Fibroblast of villous mesenchyme (primary cell): ENCODE results near the gene PTPN22. TPM values are rescaled to one million over a fixed set of nuclear protein-coding genes. Genes with fewer than 3 reads are reported as not detected.

ENCODE experiments used
- DNase-seq: peaks from one replicate; pipeline ENCODE4 v3.0.0-alpha.2; 2010; ENCODE audit warnings: low read depth
- H3K4me3 ChIP-seq: 2 replicates; pipeline ENCODE4 v1.5.1; 2011; ENCODE audit warnings: low read depth, mild to moderate bottlenecking, low read length
- total RNA-seq: library from RNA; depleted of rRNA; stranded (reverse); fragments of >200 nt; gene quantifications from 2 replicates; pipeline ENCODE4 v1.2.3, GENCODE V29; 2012
- TF ChIP-seq, protein P1 (sequence below): IDR thresholded peaks from 2 replicates; pipeline ENCODE4 v1.5.1; 2012; ENCODE audit warnings: low read depth, mild to moderate bottlenecking, low read length; ENCODE audit not compliant: insufficient read depth

Gene PTPN22
- total RNA-seq, 1 donor = 0.86 TPM

DNA sequence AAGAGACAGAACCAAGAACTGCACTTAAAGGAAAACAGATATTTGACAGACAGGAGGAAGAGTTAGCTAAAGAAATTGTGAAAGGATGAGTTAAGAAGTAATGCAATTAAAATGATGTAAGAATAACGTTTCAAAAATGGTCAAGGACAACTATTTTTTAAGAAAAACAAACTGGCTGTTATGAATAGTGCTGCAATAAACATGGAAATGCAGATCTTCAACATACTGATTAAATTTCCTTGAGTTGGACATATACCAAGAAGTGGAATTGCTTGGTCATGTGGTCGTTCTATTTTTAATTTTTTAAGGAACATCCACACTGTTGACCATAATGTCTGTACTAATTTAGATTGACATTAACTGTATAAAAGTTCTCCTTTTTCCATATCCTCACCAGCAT, 89.1 kb downstream of the PTPN22 start:
- peak; percentile 58 for DNase-seq
- no peak overlapping the region for H3K4me3 ChIP-seq
- TF ChIP-seq, protein P1, sequence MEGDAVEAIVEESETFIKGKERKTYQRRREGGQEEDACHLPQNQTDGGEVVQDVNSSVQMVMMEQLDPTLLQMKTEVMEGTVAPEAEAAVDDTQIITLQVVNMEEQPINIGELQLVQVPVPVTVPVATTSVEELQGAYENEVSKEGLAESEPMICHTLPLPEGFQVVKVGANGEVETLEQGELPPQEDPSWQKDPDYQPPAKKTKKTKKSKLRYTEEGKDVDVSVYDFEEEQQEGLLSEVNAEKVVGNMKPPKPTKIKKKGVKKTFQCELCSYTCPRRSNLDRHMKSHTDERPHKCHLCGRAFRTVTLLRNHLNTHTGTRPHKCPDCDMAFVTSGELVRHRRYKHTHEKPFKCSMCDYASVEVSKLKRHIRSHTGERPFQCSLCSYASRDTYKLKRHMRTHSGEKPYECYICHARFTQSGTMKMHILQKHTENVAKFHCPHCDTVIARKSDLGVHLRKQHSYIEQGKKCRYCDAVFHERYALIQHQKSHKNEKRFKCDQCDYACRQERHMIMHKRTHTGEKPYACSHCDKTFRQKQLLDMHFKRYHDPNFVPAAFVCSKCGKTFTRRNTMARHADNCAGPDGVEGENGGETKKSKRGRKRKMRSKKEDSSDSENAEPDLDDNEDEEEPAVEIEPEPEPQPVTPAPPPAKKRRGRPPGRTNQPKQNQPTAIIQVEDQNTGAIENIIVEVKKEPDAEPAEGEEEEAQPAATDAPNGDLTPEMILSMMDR = no peak

DNA sequence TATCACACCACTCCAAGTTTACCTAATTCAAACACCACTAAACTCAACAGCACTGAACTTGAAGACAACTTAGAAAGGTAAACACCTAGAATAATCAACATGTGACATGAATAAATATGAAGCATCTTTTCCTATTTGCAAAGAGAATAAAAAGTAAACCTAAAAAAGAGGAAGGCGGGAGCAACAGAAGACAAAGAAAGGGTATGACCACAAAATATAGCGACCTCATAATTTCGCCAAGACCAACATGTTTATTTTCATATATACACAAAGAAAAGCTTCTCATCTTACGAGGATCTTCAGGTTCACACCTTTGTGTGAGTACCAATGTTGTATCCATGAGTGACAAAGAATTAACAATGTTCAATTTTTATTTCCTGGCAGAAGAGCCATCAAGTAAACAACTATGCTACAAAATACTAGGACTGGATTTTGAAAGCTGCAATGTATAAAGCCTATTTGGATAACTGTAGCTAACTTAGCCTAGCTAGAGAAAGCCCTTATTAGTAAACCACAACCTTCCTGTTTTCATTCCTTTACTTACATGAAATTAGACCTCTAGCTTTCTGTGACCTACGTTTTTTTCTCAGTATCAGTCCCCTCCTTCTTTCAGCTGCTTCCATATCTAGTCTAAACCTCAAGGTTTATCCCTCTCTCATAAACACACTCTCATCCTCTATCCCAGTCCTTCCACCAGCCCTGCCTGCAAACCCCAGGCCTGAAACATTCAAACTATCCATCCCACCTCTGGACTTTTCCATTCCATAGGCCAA, 91.0 kb downstream of the PTPN22 start:
- peak; percentile 89 for DNase-seq
- no peak overlapping the region for H3K4me3 ChIP-seq
- TF ChIP-seq, protein P1 = no peak

DNA sequence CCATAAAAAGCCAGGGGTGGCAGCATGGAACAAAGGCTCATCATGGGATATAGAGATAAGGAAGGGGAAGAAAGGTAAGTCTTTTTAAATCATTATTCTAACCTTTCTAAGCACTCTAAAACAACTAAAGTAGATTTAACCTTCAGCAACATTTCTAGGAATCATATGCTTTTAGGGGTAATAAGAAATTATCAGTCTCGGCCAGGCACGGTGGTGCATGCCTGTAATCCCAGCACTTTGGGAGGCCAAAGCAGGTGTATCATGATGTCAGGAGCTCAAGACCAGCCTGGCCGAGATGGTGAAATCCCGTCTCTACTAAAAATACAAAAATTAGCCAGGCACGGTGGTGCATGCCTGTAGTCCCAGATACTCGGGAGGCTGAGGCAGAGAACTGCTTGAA, 92.0 kb downstream of the PTPN22 start:
- TF ChIP-seq, protein P1 = no peak
- no peak overlapping the region for H3K4me3 ChIP-seq
- DNase-seq = no peak

DNA sequence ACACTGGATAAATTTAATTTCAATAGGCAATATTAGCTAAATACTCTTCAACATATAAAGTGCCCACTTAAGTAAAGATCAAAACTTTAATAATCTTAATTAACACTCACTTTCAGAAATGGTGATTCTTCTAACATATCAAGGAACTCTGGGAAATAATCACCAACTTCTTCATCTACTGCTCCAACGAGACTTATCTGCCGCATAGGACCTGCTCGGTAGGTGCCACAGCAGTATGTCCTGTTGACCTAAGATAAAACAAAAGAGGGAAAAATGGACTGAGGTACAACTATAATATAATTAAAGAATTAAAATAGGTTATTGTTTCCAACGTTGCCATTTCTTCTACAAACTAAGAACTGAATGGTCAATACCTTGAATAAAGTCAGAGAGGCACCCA, 94.0 kb downstream of the PTPN22 start:
- no peak for DNase-seq
- no peak overlapping the region for H3K4me3 ChIP-seq
- TF ChIP-seq, protein P1 = no peak

DNA sequence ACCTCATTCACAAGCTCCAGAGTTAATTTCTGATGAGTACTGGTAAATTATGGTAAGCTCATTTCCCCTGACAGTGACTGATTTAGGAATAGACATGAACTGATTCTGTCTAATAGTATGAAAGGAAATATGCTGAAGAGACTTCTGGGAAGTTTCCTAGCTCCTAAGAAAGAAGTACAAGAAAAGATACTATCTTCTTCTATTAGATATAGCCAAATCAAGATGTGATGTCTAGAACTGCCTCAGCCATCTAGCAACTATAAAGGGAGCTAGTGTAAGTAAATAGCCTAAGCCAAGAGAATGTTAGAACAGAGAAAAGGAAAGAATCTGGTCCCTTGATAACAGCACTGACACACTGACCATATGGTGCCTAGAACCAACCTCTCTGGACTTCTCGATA, 101.5 kb downstream of the PTPN22 start:
- H3K4me3 ChIP-seq = no peak overlapping the region
- TF ChIP-seq, protein P1 = no peak
- DNase-seq = no peak

DNA sequence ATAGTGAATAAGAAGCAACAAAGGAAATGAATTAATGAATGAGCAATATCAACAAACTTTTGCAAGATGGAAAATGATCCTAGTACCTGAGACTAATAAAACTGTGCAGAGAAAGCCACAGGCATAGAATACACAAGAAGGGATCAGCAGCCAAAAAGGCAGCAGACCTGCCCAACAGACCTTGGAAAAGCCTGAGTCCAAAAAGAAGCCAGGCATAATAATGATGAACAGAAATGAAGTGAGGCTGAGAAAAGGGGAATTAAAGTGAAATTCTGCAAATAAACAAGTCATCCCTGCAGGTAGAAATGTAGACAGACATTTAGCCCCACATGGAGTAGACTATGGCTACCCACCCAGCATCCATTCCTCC, 101.9 kb downstream of the PTPN22 start:
- TF ChIP-seq, protein P1 = no peak
- H3K4me3 ChIP-seq = no peak overlapping the region
- no peak for DNase-seq
